ENCODE data around the gene OR10A3. TPM values are rescaled to one million over a fixed set of nuclear protein-coding genes. Genes with fewer than 3 reads are reported as not detected.

Gene OR10A3
- total and polyA plus RNA-seq, 2 experiments from 2014 or later, result 0.14 to 0.52 TPM

- no peak for TF ChIP-seq NANOG (IDR thresholded peaks at IDR 0.05; ENCODE audit: borderline replicate concordance)
Observed at GRCh38 chr11:7981619-7982157, 40.2 kb upstream of the OR10A3 start (continued).

- Histone ChIP-seq H3K4me3 (no peak overlapping the region), H3K79me2 (replicated peaks; ENCODE audit: insufficient read depth) (no peaks in the 10 kb centered on the region), H3K27me3 (ENCODE audit: insufficient read depth) (no peaks in the 10 kb centered on the region), H3K4me2 (no peak overlapping the region), H3K27ac (ENCODE audit: low read depth) (peak overlapping the region; percentile 45), H3F3A (replicated peaks; ENCODE audit: low read depth) (no peaks in the 10 kb centered on the region), H3K36me3 (ENCODE audit: insufficient read depth) (no peaks in the 10 kb centered on the region), H3K4me1 (ENCODE audit: insufficient read depth) (peaks cover 12% of the 10 kb centered on the region), H4K20me1 (replicated peaks; ENCODE audit: insufficient read depth) (no peaks in the 10 kb centered on the region), H2AFZ (no peak overlapping the region), H3K9me2 (ENCODE audit: insufficient read depth) (no peaks in the 10 kb centered on the region)
- ATAC-seq (no peak), DNase-seq (ENCODE audit: low spot score) (peak; percentile 50)
- no peaks in the 10 kb centered on the region; the same call in 2 of the 3 replicates for H3K9me3 Mint-ChIP-seq
- no peaks in the 10 kb centered on the region for H3K36me3 Mint-ChIP-seq (ENCODE audit: low read depth)
- H3K27ac Mint-ChIP-seq, result peak overlapping the region; percentile 96
- no peak overlapping the region; the same call in 2 of the 3 replicates for H3K4me3 Mint-ChIP-seq
- H3K4me1 Mint-ChIP-seq, result peaks cover 19% of the 10 kb centered on the region
- H3K27me3 Mint-ChIP-seq (ENCODE audit: insufficient read depth, low read depth, poor library complexity), result no peaks in the 10 kb centered on the region
- TF ChIP-seq ZNF331 (CRISPR knock-in tag; IDR thresholded peaks at IDR 0.05; ENCODE audit: low read depth) (no peak), REST (IDR thresholded peaks at IDR 0.05; ENCODE audit: unreplicated experiment) (no peak), ZNF114 (CRISPR knock-in tag; IDR thresholded peaks at IDR 0.05) (no peak), POLR2AphosphoS5 (IDR thresholded peaks at IDR 0.05; ENCODE audit: low read depth) (no peak), STAT1 (IDR thresholded peaks at IDR 0.05; ENCODE audit: unreplicated experiment) (no peak), JUNB (IDR thresholded peaks at IDR 0.05; ENCODE audit: unreplicated experiment) (no peak), NANOG (IDR thresholded peaks at IDR 0.05; ENCODE audit: borderline replicate concordance) (no peak), CTCF (conservative IDR thresholded peaks at IDR 0.05; ENCODE audit: low read depth in 2 of 2) (no peak), EZH2phosphoT487 (IDR thresholded peaks at IDR 0.05; ENCODE audit: unreplicated experiment) (no peak), CREB1 (CRISPR knock-in tag; IDR thresholded peaks at IDR 0.05; ENCODE audit: low read depth) (no peak), ZNF462 (CRISPR knock-in tag; IDR thresholded peaks at IDR 0.05) (no peak), ETS1 (IDR thresholded peaks at IDR 0.05) (no peak)
Observed at GRCh38 chr11:7977232-7977917, 35.9 kb upstream of the OR10A3 start.
